Stimulated activated CD4-positive, alpha-beta T cell treated with anti-CD3 and anti-CD28 coated beads, Interleukin-1b, Interleukin-23, amount 100 ng/mL, for 4 hours (primary cell): ENCODE measurements around the gene HSD17B8.

Experiments used
- DNase-seq, 2 donors: peaks; one replicate each; pipeline ENCODE4 v3.0.0-alpha.2; 2020; ENCODE audit warnings: low read depth in 2 of 2

Gene HSD17B8

DNA sequence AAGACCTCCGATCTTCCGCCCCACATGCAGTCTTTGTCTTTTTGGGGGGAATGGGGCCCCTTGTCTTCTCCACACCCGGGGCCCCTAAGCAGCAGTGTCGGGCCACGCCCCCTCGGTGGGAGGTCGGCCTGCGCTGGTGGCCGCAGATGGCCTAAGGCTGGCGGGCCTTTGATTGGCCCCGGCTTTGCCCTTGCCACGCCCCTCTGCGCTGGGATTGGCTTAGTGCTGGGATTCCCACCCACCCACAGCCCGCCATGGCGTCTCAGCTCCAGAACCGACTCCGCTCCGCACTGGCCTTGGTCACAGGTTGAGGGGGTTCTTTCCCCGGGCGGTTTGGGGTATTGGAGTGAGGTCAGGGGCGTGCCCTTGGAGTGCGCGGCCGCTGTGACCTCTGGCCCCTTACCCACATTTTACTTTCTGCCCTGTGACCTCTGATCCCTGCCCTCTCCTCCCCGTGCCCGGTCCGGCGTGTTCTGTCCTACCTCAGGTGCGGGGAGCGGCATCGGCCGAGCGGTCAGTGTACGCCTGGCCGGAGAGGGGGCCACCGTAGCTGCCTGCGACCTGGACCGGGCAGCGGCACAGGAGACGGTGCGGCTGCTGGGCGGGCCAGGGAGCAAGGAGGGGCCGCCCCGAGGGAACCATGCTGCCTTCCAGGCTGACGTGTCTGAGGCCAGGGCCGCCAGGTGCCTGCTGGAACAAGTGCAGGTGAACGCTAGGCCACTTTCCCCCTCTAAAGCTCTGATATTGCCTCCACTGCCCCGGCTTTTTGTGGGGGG is at the start of gene HSD17B8:
TSS of gene HSD17B8 (plus strand) at position 241 of the 776 bp plus-strand sequence. CDS start at position 255, 14 bp downstream.
- DNase-seq: peak; percentile 80 to 91

DNA sequence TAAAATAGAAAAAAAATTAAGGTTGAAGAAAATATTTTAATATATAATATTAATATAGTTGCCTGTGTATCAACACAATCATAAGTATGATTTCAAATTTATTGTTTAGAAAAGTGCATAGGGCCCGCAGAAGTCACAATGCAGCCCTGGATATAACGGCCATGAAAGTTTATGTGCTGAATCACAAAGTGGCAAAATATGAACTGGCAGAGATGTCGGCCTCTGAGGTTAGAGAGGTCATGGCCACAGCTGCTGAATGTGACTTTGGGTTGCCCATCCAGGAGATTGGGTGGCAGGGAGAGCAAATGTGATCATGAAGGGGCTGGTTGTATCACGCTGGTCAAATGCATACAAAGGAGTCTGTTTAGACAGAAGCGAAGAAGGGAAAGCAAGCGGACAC is 47.9 kb upstream of the HSD17B8 start:
- no peak for DNase-seq

- DNase-seq: no peak
Measured at GRCh38 chr6:33156964-33157363, 47.5 kb upstream of the HSD17B8 start.

GRCh38 chr6:33160096-33160495 is 44.4 kb upstream of the HSD17B8 start:
- DNase-seq: no peak

DNA sequence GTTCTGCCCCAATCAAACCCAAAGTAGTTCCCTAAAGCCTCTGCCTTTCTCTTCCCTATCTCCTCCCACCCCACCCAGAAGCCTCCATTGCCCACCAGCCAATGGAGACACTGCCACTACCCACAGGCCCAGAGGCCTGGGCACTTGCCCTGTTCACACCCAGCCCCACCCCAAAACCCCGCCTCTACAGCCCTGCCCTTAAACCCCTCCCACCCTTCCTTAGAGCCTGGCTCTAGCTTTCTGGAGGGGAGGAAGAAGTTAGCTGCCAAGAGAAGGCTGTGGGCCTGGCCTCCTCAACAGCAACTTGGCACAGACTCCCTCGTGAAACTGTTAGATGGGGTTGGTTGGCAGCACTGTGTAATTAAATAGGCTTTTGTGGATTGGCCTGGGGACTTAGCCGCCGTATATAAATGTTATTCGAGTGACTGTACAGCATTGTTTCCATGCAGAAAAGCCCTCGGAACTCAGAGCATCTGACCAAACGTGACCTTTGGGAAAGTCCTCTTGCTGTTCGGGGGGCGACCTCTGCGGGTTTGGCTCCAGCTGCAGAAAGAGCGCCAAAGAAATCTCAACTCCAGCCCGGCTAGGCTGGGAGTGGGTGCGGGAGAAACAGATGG is 43.6 kb upstream of the HSD17B8 start:
- no peak for DNase-seq

- peak; percentile 79 to 80 for DNase-seq
Measured at GRCh38 chr6:33161354-33162331, 42.8 kb upstream of the HSD17B8 start.

DNA sequence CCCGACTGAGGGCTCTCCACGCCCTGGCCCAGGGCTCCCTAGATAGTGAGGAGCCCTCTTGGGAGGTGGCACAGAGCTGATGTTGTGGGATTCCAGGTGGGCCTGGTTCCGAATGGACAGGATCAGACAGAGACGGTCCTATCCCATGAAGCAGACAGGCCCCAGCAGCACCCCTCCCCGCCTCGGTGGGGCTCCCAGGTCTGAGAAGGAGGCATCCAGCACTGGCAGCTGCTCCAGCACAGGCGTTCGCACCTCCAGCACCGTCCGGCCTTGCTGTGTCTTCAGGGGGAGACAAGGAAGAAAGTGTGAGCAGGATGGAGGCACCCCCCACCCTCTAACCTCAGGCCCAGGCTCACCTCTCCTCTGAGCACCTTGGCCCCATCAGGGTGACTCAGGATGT is 40.9 kb upstream of the HSD17B8 start:
- DNase-seq: no peak

- DNase-seq: no peak
Measured at GRCh38 chr6:33164176-33164575, 40.3 kb upstream of the HSD17B8 start.

- DNase-seq: no peak
Measured at GRCh38 chr6:33164665-33165373, 39.6 kb upstream of the HSD17B8 start.

DNA sequence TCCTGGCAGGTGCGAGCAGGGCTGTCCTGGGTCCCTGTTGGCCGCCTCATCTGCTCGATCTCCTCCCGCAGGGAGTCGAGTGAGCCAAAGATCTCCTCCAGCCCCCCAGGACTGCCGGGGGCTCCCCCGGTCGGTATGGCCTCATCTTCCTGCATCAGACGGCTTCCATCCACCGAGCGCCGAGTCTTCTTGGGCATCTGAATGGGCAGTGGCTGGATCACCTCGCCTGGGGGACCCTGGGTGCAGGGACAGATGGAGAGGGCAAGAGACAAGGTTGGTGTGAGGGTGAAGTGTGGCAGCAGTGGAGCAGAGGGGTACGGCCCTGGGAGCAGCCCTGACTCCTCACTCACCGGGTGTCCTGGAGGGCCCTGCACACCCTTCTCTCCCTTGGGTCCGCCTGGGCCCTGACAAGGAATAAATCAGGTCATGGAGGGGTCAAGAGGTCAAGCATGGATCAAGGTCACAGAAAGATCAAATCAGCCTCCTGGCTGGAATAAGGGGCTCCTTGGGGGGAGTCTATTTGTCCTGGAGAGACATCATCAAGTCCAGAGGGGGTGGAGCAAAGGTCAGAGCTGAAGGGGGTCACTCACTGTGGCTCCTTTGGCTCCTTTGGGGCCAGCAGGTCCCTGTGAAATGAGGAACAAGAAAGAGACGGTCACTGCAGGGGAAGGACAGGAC is 38.7 kb upstream of the HSD17B8 start:
- no peak for DNase-seq

GRCh38 chr6:33166363-33166762 is 38.1 kb upstream of the HSD17B8 start:
- DNase-seq: no peak

DNA sequence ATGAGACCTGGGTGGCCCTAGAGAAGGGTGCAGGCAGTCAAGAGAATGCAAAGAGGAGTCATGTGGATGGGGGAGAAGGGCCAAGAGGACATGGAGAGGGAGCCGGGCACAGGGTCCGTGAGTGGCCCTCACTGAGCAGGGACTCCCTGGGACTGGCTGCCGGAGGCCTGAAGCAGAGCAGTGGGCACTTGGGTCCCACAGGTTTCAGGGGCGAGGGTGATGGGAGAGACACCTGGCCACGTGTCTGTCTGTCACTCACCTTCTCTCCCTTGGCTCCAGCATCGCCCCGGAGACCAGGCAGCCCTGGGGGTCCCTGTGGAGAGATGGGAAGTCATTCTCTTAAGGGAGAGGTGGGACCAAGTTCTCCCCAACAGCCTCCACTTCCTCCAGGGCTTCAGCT is 37.6 kb upstream of the HSD17B8 start:
- DNase-seq: no peak

- DNase-seq: no peak
Measured at GRCh38 chr6:33167374-33168283, 36.8 kb upstream of the HSD17B8 start.

DNA sequence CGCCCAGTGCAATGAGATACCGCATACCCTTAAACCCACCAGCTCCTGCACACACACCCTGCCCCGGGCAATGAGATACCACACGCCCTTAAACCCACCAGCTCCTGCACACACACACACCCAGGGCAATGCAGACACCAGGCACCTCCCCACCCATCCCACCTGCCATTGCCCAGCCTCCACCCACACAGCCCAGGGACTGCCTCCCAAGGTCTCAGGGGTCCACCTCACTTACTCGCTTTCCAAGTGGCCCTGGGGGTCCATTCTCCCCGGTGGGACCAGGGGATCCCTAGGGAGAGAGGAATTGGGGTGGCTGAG is 36.2 kb upstream of the HSD17B8 start:
- DNase-seq: no peak

DNA sequence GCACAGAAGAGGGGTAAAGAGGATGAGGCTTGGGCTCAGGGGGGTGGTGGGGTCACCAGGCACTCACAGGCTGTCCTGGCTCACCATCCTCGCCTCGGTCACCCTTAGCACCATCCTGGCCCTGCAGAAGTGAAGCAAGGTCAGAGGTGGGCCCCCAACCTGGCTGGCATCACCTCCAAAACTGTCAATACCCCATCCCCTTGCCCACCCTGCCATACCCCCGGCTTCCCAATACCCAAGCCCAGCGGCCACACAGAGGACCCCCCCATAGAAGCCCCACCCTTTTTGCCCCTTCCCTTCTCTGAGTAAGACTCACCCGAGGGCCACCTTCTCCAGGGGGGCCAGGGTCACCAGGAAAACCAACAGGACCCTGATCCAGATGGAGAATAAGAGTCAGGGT is 35.8 kb upstream of the HSD17B8 start:
- DNase-seq: no peak

GRCh38 chr6:33169291-33170175 is 34.9 kb upstream of the HSD17B8 start:
- no peak for DNase-seq

DNA sequence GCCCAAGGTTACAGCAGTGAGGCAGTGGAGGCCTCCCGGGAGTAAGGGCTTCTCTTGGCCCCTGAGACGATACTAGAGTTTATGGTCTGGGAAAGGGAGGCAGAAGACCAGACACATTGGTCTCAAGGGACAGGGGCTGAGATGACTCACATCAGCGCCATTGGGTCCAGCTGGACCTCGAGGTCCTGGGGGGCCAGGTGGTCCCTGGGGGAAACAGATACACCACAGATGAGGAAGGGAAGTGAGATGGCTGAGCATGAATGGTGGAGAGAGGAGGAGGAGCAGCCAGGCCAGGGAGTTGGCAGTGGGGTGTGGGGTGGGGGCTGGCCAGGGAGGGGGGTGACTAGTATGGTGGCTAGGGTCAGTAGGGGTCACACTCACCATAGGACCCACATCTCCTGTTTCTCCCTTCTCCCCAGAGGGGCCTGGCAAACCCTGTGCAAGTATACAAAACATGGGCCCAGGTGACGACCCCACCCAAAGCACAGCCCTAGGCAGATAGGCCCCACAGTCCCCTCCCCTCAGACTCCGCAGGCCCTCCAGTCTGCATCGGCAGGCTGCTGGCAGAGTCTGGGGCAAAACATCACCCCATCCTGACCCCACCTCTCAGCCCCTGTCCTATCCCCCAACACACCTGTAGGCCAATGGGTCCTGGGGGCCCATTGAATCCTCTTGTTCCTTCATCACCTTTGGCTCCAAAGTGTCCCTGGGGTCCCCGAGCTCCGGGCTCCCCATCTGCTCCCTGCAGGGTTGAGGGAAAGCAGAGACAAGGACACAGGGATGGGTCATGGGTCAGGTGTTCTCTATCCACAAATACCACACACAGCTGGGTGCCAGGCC is 34.1 kb upstream of the HSD17B8 start:
- DNase-seq: no peak
